Neural cell (in vitro differentiated cells): Measurements from ENCODE around the gene LRRK2. TPM values are rescaled to one million over a fixed set of nuclear protein-coding genes. Genes with fewer than 3 reads are reported as not detected.

Source experiments
- H2AFZ ChIP-seq: fragments of 200-600, 300-800 bp; sonication (generic), shearing (Covaris generic); 2 replicates; pipeline ENCODE4 v1.6.0; 2014; ENCODE audit warnings: low read depth, mild to moderate bottlenecking, antibody characterized with exemption, low read length, moderate library complexity
- H3F3A ChIP-seq: fragments of 200-600 bp; shearing (Covaris generic); 2 replicates; pipeline ENCODE4 v1.6.1; 2016; ENCODE audit warnings: mild to moderate bottlenecking, moderate library complexity, mixed read lengths, antibody characterized with exemption, low read length; ENCODE audit not compliant: insufficient read depth, poor library complexity, severe bottlenecking
- H3K27ac ChIP-seq: fragments of 200-600, 300-800 bp; sonication (generic), shearing (Covaris generic); 2 replicates; pipeline ENCODE4 v1.5.1; 2014; ENCODE audit warnings: mild to moderate bottlenecking, low read length, moderate library complexity
- H3K27me3 ChIP-seq: fragments of 300-800, 200-600 bp; sonication (generic), shearing (Covaris generic); 2 replicates; pipeline ENCODE4 v1.6.0; 2014; ENCODE audit warnings: mild to moderate bottlenecking, low read depth, low read length, moderate library complexity; ENCODE audit not compliant: insufficient read depth
- H3K36me3 ChIP-seq: fragments of 300-800, 200-600 bp; sonication (generic), shearing (Covaris generic); 2 replicates; pipeline ENCODE4 v1.5.1; 2014; ENCODE audit warnings: mild to moderate bottlenecking, antibody characterized with exemption, low read length, moderate library complexity; ENCODE audit not compliant: insufficient read depth
- H3K4me2 ChIP-seq: fragments of 300-800, 200-600 bp; sonication (generic), shearing (Covaris generic); 2 replicates; pipeline ENCODE4 v1.6.0; 2014; ENCODE audit warnings: mild to moderate bottlenecking, low read length
- H3K4me3 ChIP-seq: fragments of 300-800, 200-600 bp; sonication (generic), shearing (Covaris generic); 2 replicates; pipeline ENCODE4 v1.5.1; 2014; ENCODE audit warnings: mild to moderate bottlenecking, low read length, moderate library complexity
- H3K79me2 ChIP-seq: fragments of 200-600 bp; shearing (Covaris generic); replicated peaks from 2 replicates; pipeline ENCODE4 v1.6.0; 2014; ENCODE audit warnings: mild to moderate bottlenecking, low read length, moderate library complexity; ENCODE audit not compliant: insufficient read depth
- H3K9ac ChIP-seq: fragments of 300-800, 200-600 bp; sonication (generic), shearing (Covaris generic); 2 replicates; pipeline ENCODE4 v1.6.1; 2016; ENCODE audit warnings: mild to moderate bottlenecking, low read length, mixed read lengths
- H3K9me2 ChIP-seq: fragments of 200-600 bp; shearing (Covaris generic); 2 replicates; pipeline ENCODE4 v1.6.1; 2016; ENCODE audit warnings: mild to moderate bottlenecking, low read length, mixed read lengths; ENCODE audit not compliant: insufficient read depth
- H3K9me3 ChIP-seq: fragments of 200-600, 300-800 bp; sonication (generic), shearing (Covaris generic); 2 replicates; pipeline ENCODE4 v1.6.1; 2016; ENCODE audit warnings: mild to moderate bottlenecking, mixed run types, low read length, moderate library complexity, mixed read lengths
- H4K20me1 ChIP-seq: fragments of 200-600 bp; shearing (Covaris generic); 2 replicates; pipeline ENCODE4 v1.6.1; 2016; ENCODE audit warnings: mild to moderate bottlenecking, mixed run types; ENCODE audit not compliant: insufficient read depth
- EP300 ChIP-seq: fragments of 450-650 bp; conservative IDR thresholded peaks from 2 replicates; pipeline ENCODE4 v1.6.1; 2014; ENCODE audit warnings: antibody characterized with exemption, mild to moderate bottlenecking, moderate library complexity; ENCODE audit not compliant: poor library complexity, severe bottlenecking
- EZH2 ChIP-seq: fragments of 200-600, 300-800 bp; shearing (Covaris generic), sonication (generic); IDR thresholded peaks from 2 replicates; pipeline ENCODE4 v1.6.1; 2014; ENCODE audit warnings: antibody characterized with exemption, low read length, borderline replicate concordance, mild to moderate bottlenecking; ENCODE audit not compliant: insufficient read depth, poor library complexity, severe bottlenecking
- MXI1 ChIP-seq: fragments of 450-650 bp; conservative IDR thresholded peaks from 2 replicates; pipeline ENCODE4 v1.6.1; 2014; ENCODE audit warnings: antibody characterized with exemption, mild to moderate bottlenecking; ENCODE audit not compliant: poor library complexity, severe bottlenecking
- POLR2AphosphoS5 ChIP-seq: IDR thresholded peaks from 2 replicates; pipeline ENCODE4 v1.6.1; 2012
- RAD21 ChIP-seq: fragments of 450-650 bp; conservative IDR thresholded peaks from 2 replicates; pipeline ENCODE4 v1.6.1; 2014; ENCODE audit warnings: antibody characterized with exemption, mild to moderate bottlenecking, moderate library complexity
- SMC3 ChIP-seq: fragments of 450-650 bp; conservative IDR thresholded peaks from 2 replicates; pipeline ENCODE4 v1.6.1; 2014; ENCODE audit warnings: antibody characterized with exemption, mild to moderate bottlenecking, moderate library complexity; ENCODE audit not compliant: poor library complexity
- TAF1 ChIP-seq: IDR thresholded peaks from 2 replicates; pipeline ENCODE4 v1.6.1; 2012; ENCODE audit warnings: low read depth
- polyA plus RNA-seq: library from polyadenylated mRNA; depleted of rRNA; stranded (reverse); fragments of >200 nt; gene quantifications from 2 replicates; pipeline ENCODE4 v1.2.3, GENCODE V29; 2014
- TF ChIP-seq, protein P1 (sequence below): fragments of 450-650 bp; IDR thresholded peaks from 2 replicates; pipeline ENCODE4 v1.5.1; 2014; ENCODE audit warnings: antibody characterized with exemption, mild to moderate bottlenecking, moderate library complexity; ENCODE audit not compliant: poor library complexity, severe bottlenecking
- TF ChIP-seq, protein P2 (sequence below): IDR thresholded peaks from 2 replicates; pipeline ENCODE4 v1.6.1; 2012; ENCODE audit warnings: borderline replicate concordance

Gene LRRK2
- polyA plus RNA-seq, 1 donor from 2014 or later, result 0.54 TPM

DNA sequence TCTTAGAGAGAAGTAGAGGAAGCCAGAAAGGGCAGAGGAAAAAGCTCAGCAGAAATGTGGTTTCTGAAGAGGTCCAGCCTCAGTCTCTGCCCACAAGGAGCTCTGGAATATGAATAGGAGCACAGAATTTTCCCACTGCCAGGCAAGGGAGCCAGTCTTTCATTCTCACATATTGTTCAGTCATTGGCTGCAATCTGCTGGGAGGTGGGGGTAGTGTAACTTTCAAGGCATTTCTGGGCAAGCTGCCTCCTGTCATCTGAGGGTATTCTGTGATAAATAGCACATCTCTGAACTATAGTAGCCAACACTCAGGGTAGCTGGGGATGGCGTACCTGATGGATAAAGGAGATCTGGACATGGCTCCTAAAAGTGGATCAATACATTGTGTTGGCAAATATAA, 127.2 kb downstream of the LRRK2 start:
- no peak for TF ChIP-seq RAD21
- TF ChIP-seq, protein P1, sequence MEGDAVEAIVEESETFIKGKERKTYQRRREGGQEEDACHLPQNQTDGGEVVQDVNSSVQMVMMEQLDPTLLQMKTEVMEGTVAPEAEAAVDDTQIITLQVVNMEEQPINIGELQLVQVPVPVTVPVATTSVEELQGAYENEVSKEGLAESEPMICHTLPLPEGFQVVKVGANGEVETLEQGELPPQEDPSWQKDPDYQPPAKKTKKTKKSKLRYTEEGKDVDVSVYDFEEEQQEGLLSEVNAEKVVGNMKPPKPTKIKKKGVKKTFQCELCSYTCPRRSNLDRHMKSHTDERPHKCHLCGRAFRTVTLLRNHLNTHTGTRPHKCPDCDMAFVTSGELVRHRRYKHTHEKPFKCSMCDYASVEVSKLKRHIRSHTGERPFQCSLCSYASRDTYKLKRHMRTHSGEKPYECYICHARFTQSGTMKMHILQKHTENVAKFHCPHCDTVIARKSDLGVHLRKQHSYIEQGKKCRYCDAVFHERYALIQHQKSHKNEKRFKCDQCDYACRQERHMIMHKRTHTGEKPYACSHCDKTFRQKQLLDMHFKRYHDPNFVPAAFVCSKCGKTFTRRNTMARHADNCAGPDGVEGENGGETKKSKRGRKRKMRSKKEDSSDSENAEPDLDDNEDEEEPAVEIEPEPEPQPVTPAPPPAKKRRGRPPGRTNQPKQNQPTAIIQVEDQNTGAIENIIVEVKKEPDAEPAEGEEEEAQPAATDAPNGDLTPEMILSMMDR, result no peak
- TF ChIP-seq EZH2, result no peak
- TF ChIP-seq MXI1, result no peak
- no peak for TF ChIP-seq POLR2AphosphoS5
- no peak for TF ChIP-seq SMC3
- no peak for TF ChIP-seq EP300
- TF ChIP-seq TAF1, result no peak
- TF ChIP-seq, protein P2, sequence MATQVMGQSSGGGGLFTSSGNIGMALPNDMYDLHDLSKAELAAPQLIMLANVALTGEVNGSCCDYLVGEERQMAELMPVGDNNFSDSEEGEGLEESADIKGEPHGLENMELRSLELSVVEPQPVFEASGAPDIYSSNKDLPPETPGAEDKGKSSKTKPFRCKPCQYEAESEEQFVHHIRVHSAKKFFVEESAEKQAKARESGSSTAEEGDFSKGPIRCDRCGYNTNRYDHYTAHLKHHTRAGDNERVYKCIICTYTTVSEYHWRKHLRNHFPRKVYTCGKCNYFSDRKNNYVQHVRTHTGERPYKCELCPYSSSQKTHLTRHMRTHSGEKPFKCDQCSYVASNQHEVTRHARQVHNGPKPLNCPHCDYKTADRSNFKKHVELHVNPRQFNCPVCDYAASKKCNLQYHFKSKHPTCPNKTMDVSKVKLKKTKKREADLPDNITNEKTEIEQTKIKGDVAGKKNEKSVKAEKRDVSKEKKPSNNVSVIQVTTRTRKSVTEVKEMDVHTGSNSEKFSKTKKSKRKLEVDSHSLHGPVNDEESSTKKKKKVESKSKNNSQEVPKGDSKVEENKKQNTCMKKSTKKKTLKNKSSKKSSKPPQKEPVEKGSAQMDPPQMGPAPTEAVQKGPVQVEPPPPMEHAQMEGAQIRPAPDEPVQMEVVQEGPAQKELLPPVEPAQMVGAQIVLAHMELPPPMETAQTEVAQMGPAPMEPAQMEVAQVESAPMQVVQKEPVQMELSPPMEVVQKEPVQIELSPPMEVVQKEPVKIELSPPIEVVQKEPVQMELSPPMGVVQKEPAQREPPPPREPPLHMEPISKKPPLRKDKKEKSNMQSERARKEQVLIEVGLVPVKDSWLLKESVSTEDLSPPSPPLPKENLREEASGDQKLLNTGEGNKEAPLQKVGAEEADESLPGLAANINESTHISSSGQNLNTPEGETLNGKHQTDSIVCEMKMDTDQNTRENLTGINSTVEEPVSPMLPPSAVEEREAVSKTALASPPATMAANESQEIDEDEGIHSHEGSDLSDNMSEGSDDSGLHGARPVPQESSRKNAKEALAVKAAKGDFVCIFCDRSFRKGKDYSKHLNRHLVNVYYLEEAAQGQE, result no peak
- H3K27ac ChIP-seq, result no peak overlapping the region
- no peak overlapping the region for H3K9ac ChIP-seq
- no peaks in the 10 kb centered on the region for H3F3A ChIP-seq
- H3K27me3 ChIP-seq, result no peaks in the 10 kb centered on the region
- no peaks in the 10 kb centered on the region for H3K9me2 ChIP-seq
- H3K79me2 ChIP-seq, result no peaks in the 10 kb centered on the region
- no peaks in the 10 kb centered on the region for H3K36me3 ChIP-seq
- H3K4me3 ChIP-seq, result no peak overlapping the region
- no peaks in the 10 kb centered on the region for H4K20me1 ChIP-seq
- no peaks in the 10 kb centered on the region for H3K9me3 ChIP-seq
- no peak overlapping the region for H2AFZ ChIP-seq
- H3K4me2 ChIP-seq, result no peak overlapping the region

DNA sequence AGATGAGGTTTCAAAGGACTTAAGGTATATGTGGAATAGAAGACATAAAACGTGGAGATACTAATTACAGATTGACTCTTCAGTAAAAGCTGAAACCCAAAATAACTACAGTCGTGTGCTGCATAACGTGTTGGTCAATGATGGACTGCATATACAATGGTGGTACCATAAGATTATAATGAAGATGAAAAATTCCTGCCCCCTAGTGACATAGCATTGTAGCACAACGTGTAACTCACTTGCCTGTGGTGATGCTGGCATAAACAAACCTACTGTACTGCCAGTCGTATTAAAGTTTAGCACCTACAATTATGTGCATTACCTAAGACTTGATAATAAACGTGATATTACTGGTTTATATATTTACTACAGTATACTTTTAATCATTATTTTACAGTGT, 150.3 kb downstream of the LRRK2 start:
- H3F3A ChIP-seq, result no peaks in the 10 kb centered on the region
- H3K79me2 ChIP-seq, result no peaks in the 10 kb centered on the region
- no peaks in the 10 kb centered on the region for H4K20me1 ChIP-seq
- H3K4me3 ChIP-seq, result no peak overlapping the region
- H3K27me3 ChIP-seq, result no peaks in the 10 kb centered on the region
- no peak overlapping the region for H2AFZ ChIP-seq
- no peak overlapping the region for H3K4me2 ChIP-seq
- TF ChIP-seq POLR2AphosphoS5 (no peak), SMC3 (no peak), EZH2 (no peak), MXI1 (no peak), EP300 (no peak), TAF1 (no peak), RAD21 (no peak)
- TF ChIP-seq, protein P2, result no peak
- TF ChIP-seq, protein P1, result no peak
- no peak overlapping the region for H3K27ac ChIP-seq
- H3K36me3 ChIP-seq, result no peaks in the 10 kb centered on the region
- no peaks in the 10 kb centered on the region for H3K9me3 ChIP-seq
- no peak overlapping the region for H3K9ac ChIP-seq
- H3K9me2 ChIP-seq, result no peaks in the 10 kb centered on the region
